GM13977 (cell line): Measurements from ENCODE around the gene CCDC88B.

Source experiments
- DNase-seq: peaks from one replicate; pipeline ENCODE4 v3.0.0; 2012; ENCODE audit warnings: low spot score
- CTCF ChIP-seq: IDR thresholded peaks from 2 replicates; pipeline ENCODE4 v1.5.1; 2012; ENCODE audit warnings: mild to moderate bottlenecking, control low read depth; ENCODE audit not compliant: insufficient read depth; ENCODE audit errors: extremely low read depth, missing control alignments
- in situ Hi-C: fragments of 300-500 bp; cut with MboI; formaldehyde crosslinking; loops from one replicate; pipeline ENCODE4 v1.12.0; 2022; ENCODE audit warnings: low sequenced_read_pairs, low pct_unique_long_range_greater_than_20kb, mixed read lengths, inconsistent platforms; ENCODE audit not compliant: unreplicated experiment

CCDC88B gene

GRCh38 chr11:64371201-64371600 lies 31.2 kb downstream of the CCDC88B start:
- DNase-seq: no peak

GRCh38 chr11:64372021-64372420 lies 32.0 kb downstream of the CCDC88B start:
- TF ChIP-seq CTCF: no peak
- DNase-seq: no peak
- in situ Hi-C loops: no loop called here

More at GRCh38 chr11:64371201-64371600, 31.2 kb downstream of the CCDC88B start:
- TF ChIP-seq CTCF: no peak
- in situ Hi-C loops: no loop called here

GRCh38 chr11:64372802-64373597 lies 33.0 kb downstream of the CCDC88B start:
- in situ Hi-C loops: no loop called here
- TF ChIP-seq CTCF: no peak
- DNase-seq: no peak

GRCh38 chr11:64373598-64373974 lies 33.6 kb downstream of the CCDC88B start:
- no peak for TF ChIP-seq CTCF
- DNase-seq: no peak
- in situ Hi-C loops: no loop called here

GRCh38 chr11:64376071-64376470 lies 36.1 kb downstream of the CCDC88B start:
- DNase-seq: no peak
- in situ Hi-C loops: no loop called here
- no peak for TF ChIP-seq CTCF

- in situ Hi-C loops: no loop called here
- TF ChIP-seq CTCF: no peak
- DNase-seq: no peak
Measured at GRCh38 chr11:64378335-64378880, 38.4 kb downstream of the CCDC88B start.

- no peak for TF ChIP-seq CTCF
- in situ Hi-C loops: no loop called here
- DNase-seq: no peak
Measured at GRCh38 chr11:64379160-64379559, 39.2 kb downstream of the CCDC88B start.
